HepG2 (cell line): ENCODE results near the gene SOX9. TPM values are rescaled to one million over a fixed set of nuclear protein-coding genes. Genes with fewer than 3 reads are reported as not detected.

Experiments
- CENPT ChIP-seq: sonication (generic); formaldehyde crosslinking; IDR thresholded peaks from 2 replicates; pipeline ENCODE4 v1.8.0; 2022; ENCODE audit warnings: low read depth, mild to moderate bottlenecking, moderate library complexity, missing genetic modification reagents
- E2F2 ChIP-seq: sonication (generic); formaldehyde crosslinking; IDR thresholded peaks from 2 replicates; pipeline ENCODE4 v1.4.0; 2020; ENCODE audit warnings: missing genetic modification reagents, borderline replicate concordance
- HNRNPK ChIP-seq: fragments of 200-400 bp; formaldehyde crosslinking; IDR thresholded peaks from 2 replicates; pipeline ENCODE4 v1.6.1; 2018; ENCODE audit warnings: low read length, low read depth, moderate library complexity, mild to moderate bottlenecking; ENCODE audit not compliant: poor library complexity, severe bottlenecking
- HOXA3 ChIP-seq: sonication (generic); formaldehyde crosslinking; IDR thresholded peaks from 2 replicates; pipeline ENCODE4 v1.5.0; 2020; ENCODE audit warnings: missing genetic modification reagents
- MXD4 ChIP-seq: IDR thresholded peaks from 2 replicates; pipeline ENCODE4 v1.6.1; 2016; ENCODE audit warnings: mild to moderate bottlenecking, missing biosample characterization, missing genetic modification reagents
- PAWR ChIP-seq: sonication (generic); formaldehyde crosslinking; IDR thresholded peaks from 2 replicates; pipeline ENCODE4 v1.4.0; 2020; ENCODE audit warnings: missing genetic modification reagents, mild to moderate bottlenecking, borderline replicate concordance
- POGZ ChIP-seq: sonication (generic); formaldehyde crosslinking; IDR thresholded peaks from 2 replicates; pipeline ENCODE4 v1.4.0; 2020; ENCODE audit warnings: mild to moderate bottlenecking, missing genetic modification reagents
- POLR2AphosphoS2 ChIP-seq: IDR thresholded peaks from 2 replicates; pipeline ENCODE4 v1.6.1; 2011; ENCODE audit warnings: low read depth, low read length, improper control_type of control experiment
- RBM39 ChIP-seq: fragments of 200-400 bp; formaldehyde crosslinking; IDR thresholded peaks from one replicate; pipeline ENCODE4 v1.6.1; 2018; ENCODE audit warnings: antibody characterized with exemption, mild to moderate bottlenecking, low read depth, low read length; ENCODE audit not compliant: poor library complexity, severe bottlenecking
- RNF2 ChIP-seq: fragments of 450-650 bp; conservative IDR thresholded peaks from 2 replicates; pipeline ENCODE4 v1.6.1; 2016; ENCODE audit warnings: low read depth
- STAT5B ChIP-seq: sonication (generic); formaldehyde crosslinking; IDR thresholded peaks from 2 replicates; pipeline ENCODE4 v1.4.0; 2020; ENCODE audit warnings: missing genetic modification reagents
- TFDP2 ChIP-seq: sonication (generic); formaldehyde crosslinking; IDR thresholded peaks from 2 replicates; pipeline ENCODE4 v1.4.0; 2020; ENCODE audit warnings: missing genetic modification reagents
- U2AF2 ChIP-seq: fragments of 200-400 bp; formaldehyde crosslinking; IDR thresholded peaks from 2 replicates; pipeline ENCODE4 v1.6.1; 2017; ENCODE audit warnings: low read depth, mild to moderate bottlenecking, low read length
- ZBTB43 ChIP-seq: sonication (generic); formaldehyde crosslinking; conservative IDR thresholded peaks from 2 replicates; pipeline ENCODE4 v1.4.0; 2020; ENCODE audit warnings: missing genetic modification reagents
- ZNF264 ChIP-seq: sonication (generic); formaldehyde crosslinking; IDR thresholded peaks from 2 replicates; pipeline ENCODE4 v1.4.0; 2020; ENCODE audit warnings: missing genetic modification reagents
- ZNF569 ChIP-seq: sonication (generic); formaldehyde crosslinking; IDR thresholded peaks from 2 replicates; pipeline ENCODE4 v1.5.0; 2020; ENCODE audit warnings: mild to moderate bottlenecking, missing genetic modification reagents, moderate library complexity, borderline replicate concordance
- ZNF605 ChIP-seq: sonication (generic); formaldehyde crosslinking; IDR thresholded peaks from 2 replicates; pipeline ENCODE4 v1.8.0; 2022; ENCODE audit warnings: mild to moderate bottlenecking, missing genetic modification reagents
- ZNF646 ChIP-seq: sonication (generic); formaldehyde crosslinking; IDR thresholded peaks from 2 replicates; pipeline ENCODE4 v1.9.0; 2021; ENCODE audit warnings: mild to moderate bottlenecking, missing genetic modification reagents
- ZNF740 ChIP-seq: sonication (generic); formaldehyde crosslinking; IDR thresholded peaks from 2 replicates; pipeline ENCODE4 v1.4.0; 2020; ENCODE audit warnings: missing genetic modification reagents
- polyA plus RNA-seq, 8 experiments: library from polyadenylated mRNA; depleted of rRNA in 3 of 8; stranded (reverse) in 7 of 8; unstranded in 1 of 8; fragments of >200 nt; fragmentation: Illumina TruSeq in 4 of 8; extraction: Trizol in 4 of 8; gene quantifications; 2 replicates each; pipeline versions ENCODE4 v1.2.1 to v1.2.3, GENCODE V29; 2011 to 2016; ENCODE audit warnings: low read depth in 4 of 8, missing spikeins in 1 of 8, mixed read lengths in 1 of 8; ENCODE audit not compliant: insufficient read depth in 1 of 8
- total RNA-seq, 5 experiments: library from RNA; depleted of rRNA; stranded (reverse); fragments of >200 nt; fragmentation: Illumina TruSeq; extraction: Trizol; gene quantifications; 2 replicates each; pipeline ENCODE4 v1.2.3, GENCODE V29; 2016; ENCODE audit warnings: low read depth in 1 of 5

The SOX9 gene
- total and polyA plus RNA-seq, 2 of the 13 experiments (the other 11 are each of a cell fraction or from before 2014, with no cell fraction given), result 16.1 to 27.6 TPM

GRCh38 chr17:72120642-72121163 is at the start of gene SOX9 (continued):
- no peak; the same call in 1 of the 2 replicates for TF ChIP-seq ZNF646 (CRISPR knock-in tag)
- no peak for TF ChIP-seq CENPT (CRISPR knock-in tag)
- no peak; the same call in 1 of the 2 replicates for TF ChIP-seq HOXA3 (CRISPR knock-in tag)
- TF ChIP-seq MXD4 (CRISPR knock-in tag), result peak; percentile 19; the same call in 1 of the 2 replicates
- TF ChIP-seq TFDP2 (CRISPR knock-in tag), result peak; percentile 30; the same call in 1 of the 2 replicates
- TF ChIP-seq ZNF605 (CRISPR knock-in tag), result no peak
- TF ChIP-seq ZNF569 (CRISPR knock-in tag), result no peak
- peak; percentile 74; the same call in 1 of the 2 replicates for TF ChIP-seq POLR2AphosphoS2
- peak; percentile 16; the same call in 1 of the 2 replicates for TF ChIP-seq E2F2 (CRISPR knock-in tag)
- TF ChIP-seq HNRNPK, result peak; percentile 35
- TF ChIP-seq ZBTB43 (CRISPR knock-in tag), result peak; percentile 49; the same call in 1 of the 2 replicates
- TF ChIP-seq U2AF2, result no peak
- TF ChIP-seq PAWR, result no peak
- no peak for TF ChIP-seq STAT5B (CRISPR knock-in tag)
- TF ChIP-seq ZNF740 (CRISPR knock-in tag), result peak; percentile 92; the same call in 1 of the 2 replicates
- TF ChIP-seq ZNF264 (CRISPR knock-in tag), result no peak; the same call in none of the 2 replicates
- TF ChIP-seq RNF2, result no peak
- 0 out of 2 replicates have a peak, but pooled peaks have one; percentile 48 for TF ChIP-seq POGZ (CRISPR knock-in tag)
- no peak for TF ChIP-seq RBM39
